GM19043 (cell line): ENCODE measurements around the gene ENTHD1.

Experiments
- ATAC-seq: cut with Tn5 transposase; IDR thresholded peaks from one replicate; pipeline ENCODE4 v1.9.1; 2021; ENCODE audit warnings: low read depth; ENCODE audit not compliant: unreplicated experiment

ENTHD1 gene

GRCh38 chr22:39802682-39803081 lies 90.9 kb downstream of the ENTHD1 start:
- no peak for ATAC-seq

DNA sequence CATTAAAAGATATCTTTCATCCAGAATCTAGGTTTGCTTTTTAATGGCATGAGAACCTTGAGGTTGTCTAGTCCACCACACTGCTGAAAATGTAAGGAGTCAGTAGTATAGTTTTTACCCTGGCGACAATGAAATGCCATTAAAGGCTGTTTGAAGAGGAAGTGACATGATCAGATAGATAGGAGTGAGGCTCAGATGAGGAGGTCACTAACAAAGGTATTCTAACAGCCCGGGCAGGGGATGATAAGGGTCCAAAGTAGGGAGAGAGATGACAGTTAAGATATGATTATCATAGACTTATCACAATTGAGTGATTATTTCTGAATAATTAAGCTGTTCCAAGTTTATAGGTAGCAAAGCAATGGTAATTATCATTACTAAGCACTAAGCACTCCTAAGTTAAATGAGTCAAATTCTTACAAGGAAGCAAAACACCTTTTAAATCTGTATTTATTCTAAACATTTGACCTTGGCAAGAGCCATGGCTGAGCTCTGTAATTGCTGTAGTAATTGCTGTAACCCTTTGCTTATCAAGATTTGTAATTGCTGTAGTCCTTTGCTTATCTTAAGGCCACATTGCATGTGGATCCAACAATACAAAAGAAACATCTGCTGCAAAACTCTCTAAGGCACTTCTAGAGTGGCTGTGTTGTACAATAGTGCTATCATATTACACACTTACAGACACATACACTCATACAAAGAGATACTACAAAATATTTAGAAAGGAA lies 92.6 kb downstream of the ENTHD1 start:
- ATAC-seq: no peak

GRCh38 chr22:39797528-39798147 lies 95.9 kb downstream of the ENTHD1 start:
- no peak for ATAC-seq

GRCh38 chr22:39789788-39790187 lies 103.8 kb downstream of the ENTHD1 start:
- no peak for ATAC-seq

DNA sequence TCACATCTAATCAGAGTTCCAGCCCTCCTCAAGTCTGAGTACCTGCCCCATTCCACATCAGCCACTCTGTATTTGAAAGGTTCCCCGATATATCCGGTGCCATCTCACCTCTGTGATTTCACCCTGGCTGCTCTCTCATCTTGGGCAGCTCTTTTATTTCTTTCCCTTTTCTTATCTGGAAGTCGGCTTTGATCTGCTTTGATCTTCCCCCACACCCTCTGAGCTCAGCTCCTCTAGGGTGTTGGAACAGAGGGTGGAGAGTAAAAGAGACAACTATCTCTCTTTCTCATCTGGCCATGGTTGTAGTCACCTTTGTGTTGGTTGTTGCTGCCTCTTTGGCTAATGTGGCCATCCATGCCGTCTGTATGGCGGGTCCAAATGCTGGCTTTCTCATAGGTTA lies 108.3 kb downstream of the ENTHD1 start:
- ATAC-seq: no peak

- no peak for ATAC-seq
Observed at GRCh38 chr22:39777716-39778454, 115.7 kb downstream of the ENTHD1 start.

DNA sequence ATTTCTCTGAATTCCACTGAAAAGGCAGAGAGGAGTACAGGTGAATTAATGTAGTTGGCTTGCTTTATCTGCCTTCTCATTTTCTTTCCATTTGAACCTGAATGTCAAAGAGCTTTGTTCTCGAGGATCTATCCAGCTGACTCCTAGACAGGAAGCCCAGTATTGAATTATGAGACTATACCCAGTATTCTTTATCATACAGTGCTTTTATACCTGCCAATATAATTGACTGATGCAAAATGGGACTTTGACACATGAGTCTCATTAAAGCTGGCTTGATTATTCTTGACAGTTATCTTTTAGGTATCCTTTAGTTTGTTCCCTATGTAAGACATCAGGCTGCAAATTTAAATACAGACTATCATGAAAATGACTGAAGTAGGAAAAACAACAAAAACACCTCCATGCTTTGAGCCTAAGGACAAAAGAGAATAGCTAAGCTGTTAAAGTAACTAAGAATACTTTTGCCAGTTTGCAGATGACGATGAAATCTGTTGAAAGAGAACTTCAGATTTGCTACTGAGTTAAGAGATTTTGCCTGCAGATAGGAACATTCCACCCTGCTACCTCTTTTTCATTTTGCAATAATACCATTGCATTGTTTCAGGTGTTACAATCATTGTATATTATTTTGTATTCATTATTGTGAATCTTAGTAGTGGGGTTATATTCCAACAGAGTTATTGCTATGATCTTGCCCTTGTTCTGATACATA lies 117.1 kb downstream of the ENTHD1 start:
- ATAC-seq: no peak

GRCh38 chr22:39773976-39774539 lies 119.5 kb downstream of the ENTHD1 start:
- ATAC-seq: no peak

DNA sequence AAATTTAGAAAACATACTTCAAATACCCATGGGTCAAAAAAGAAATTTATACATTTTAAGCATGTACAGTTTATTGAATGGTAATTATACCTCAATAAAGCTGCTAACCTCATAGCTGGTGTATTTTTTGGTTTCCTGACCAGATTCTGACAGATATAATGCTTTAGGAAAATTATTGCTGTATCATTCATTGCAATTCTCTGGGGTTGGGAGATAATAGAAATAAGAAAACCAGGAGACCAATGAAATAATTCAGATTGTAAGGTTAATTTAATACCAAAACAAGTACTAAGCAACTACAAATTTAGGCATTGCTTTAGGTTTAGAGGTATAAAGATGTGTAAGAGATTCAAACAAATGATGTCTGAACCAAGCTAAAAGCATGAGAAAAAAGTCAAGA lies 120.1 kb downstream of the ENTHD1 start:
- no peak for ATAC-seq

DNA sequence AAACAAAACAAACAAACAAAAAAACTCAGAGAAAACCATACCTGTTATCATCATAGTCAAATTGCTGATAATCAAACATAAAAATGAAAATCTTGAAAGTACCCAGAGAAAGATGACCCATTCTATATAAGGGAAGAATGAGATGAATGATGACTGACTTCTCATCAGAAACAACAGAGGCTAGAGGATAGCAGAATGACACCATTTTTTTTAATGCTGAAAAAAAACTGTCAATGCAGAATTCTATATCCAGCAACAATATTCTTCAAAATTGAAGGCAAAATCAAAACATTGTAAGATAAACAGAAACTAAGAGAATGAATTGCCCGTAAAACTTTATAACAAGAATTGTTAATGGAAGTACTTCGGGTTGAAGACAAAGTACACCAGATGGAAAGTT lies 122.1 kb downstream of the ENTHD1 start:
- ATAC-seq: no peak

GRCh38 chr22:39765661-39766060 lies 127.9 kb downstream of the ENTHD1 start:
- no peak for ATAC-seq

- no peak for ATAC-seq
Observed at GRCh38 chr22:39765046-39765445, 128.5 kb downstream of the ENTHD1 start.

- no peak for ATAC-seq
Observed at GRCh38 chr22:39763276-39763675, 130.3 kb downstream of the ENTHD1 start.

DNA sequence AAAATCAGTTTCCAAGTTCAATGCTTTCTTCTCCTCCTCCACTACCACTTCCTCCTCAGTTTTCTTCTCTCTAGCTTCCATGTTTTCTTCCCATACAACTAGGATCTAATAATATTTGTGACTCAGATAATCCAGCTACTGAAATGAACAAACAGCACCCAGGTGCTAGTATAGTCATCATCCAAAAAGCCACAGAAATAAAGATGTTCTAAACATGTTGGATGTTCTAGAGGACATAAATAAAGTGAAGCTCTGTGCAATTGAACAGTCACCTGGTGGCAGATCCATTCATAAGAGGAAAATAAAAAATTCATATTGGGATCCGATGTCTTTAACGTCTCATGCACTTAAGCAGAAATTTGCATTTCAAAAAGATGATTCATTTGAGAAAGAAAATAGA lies 142.8 kb downstream of the ENTHD1 start:
- ATAC-seq: no peak

- no peak for ATAC-seq
Observed at GRCh38 chr22:39748877-39749276, 144.7 kb downstream of the ENTHD1 start.

DNA sequence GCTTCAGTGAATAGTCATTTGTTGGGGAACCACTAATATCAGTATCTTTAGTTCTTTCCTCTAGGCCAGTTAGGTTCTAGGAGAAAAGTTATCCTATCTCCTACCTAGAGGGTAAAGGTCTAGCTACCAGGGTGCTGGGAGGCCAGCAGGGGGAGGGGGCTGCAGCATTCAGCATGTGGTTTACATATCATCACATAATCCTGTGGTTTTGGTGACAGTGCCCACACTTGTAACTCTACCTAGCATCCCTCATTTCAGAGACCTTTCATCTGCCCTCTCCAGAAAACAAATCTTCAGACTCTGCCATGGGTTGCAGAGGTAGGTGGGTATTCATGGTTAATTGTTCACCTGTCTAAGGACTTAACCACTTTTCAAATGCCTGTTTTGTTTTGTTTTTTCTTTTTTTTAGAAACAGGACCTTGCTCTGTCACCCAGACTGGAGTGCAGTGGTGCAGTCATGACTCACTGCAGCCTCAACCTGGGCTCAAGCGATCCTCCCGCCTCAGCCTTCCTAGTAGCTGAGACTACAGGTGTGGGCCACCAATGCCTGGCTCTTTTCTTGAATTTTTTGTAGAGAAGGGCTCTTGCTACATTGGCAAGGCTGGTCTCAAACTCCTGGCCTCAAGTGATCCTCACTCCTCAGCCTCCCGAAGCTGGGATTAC lies 146.8 kb downstream of the ENTHD1 start:
- ATAC-seq: no peak

- ATAC-seq: no peak
Observed at GRCh38 chr22:39745789-39746188, 147.8 kb downstream of the ENTHD1 start.

DNA sequence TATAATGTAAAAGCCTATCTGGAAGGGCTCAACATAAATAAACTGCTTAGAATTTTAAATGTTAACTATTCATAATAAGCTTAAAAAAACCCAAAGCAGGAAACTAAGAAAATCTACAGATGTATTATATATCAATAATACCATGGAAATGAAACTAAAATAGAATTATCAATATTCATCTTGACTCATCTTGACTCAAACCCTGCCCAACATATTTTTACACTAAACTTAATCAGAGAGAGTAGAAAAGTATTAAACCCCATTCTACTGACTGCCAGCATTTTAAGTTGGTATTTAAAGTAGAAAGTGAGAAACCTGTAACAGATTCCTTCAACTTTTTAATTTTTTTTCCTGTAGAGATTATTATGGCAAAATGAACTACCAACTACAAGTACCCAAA lies 149.2 kb downstream of the ENTHD1 start:
- ATAC-seq: no peak

DNA sequence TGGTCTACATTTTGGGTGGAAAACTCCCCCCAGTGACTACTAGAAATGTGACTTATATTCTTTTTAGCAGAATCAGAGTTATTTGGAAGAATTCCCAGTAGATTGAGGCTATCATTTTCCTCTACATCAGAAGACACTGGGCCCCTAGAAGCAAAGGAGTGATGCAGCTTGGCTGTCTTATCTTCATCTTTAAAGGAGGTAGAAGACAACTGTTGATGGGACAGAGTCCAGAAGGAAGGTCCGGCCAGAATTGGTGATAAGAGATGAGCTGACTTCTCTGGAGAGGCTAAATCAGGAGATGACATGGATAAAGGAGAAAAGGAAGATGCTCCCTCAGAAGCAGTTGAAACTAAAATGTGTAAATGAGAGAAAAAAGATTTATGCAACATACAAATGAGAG lies 149.6 kb downstream of the ENTHD1 start:
- ATAC-seq: no peak

DNA sequence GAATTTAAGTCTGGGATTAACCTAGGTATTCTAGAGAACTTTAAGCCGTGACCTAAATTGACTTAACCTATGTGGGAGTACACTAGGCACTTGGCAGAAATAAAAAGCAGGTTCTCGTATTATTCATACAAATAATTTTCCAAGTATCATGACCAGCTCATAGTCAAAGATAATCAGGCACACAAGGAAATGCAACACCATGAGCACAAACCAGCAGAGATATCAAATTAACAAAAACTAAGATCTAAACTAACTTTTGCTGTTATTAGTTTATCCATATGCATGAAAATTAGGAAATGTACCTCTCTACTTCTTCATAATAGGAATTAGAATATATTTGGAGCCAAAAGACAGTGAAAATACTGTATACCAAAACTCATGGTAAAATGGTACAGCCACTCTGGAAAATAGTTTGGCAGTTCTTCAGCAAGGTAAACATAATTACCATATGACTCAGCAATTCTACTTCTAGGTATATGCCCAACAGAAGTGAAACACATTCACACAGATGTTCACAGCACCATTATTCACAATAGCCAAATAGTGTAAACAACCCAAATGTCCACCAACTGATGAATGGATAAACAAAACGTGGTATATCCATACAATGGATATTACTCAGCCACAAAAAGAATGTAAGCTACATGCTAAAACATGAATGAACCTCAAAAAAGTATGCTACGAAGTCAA lies 154.1 kb downstream of the ENTHD1 start:
- no peak for ATAC-seq
